HepG2 (cell line): Measurements from ENCODE around the gene DYSF.

Source experiments
- CHD4 ChIP-seq: fragments of 200-600 bp; sonication (generic); IDR thresholded peaks from 2 replicates; pipeline ENCODE4 v1.7.0; 2017; ENCODE audit warnings: mild to moderate bottlenecking, low read length, borderline replicate concordance
- SETDB1 ChIP-seq: sonication (generic); formaldehyde crosslinking; IDR thresholded peaks from 2 replicates; pipeline ENCODE4 v1.5.1; 2020; ENCODE audit warnings: missing genetic modification reagents, mild to moderate bottlenecking, borderline replicate concordance
- ZNF331 ChIP-seq: sonication (generic); formaldehyde crosslinking; IDR thresholded peaks from 2 replicates; pipeline ENCODE4 v1.4.0; 2020; ENCODE audit warnings: missing genetic modification reagents
- ZNF383 ChIP-seq: sonication (generic); formaldehyde crosslinking; IDR thresholded peaks from 2 replicates; pipeline ENCODE4 v1.4.0; 2020; ENCODE audit warnings: missing genetic modification reagents, mild to moderate bottlenecking, borderline replicate concordance
- TF ChIP-seq, protein P1 (sequence below): sonication (generic); formaldehyde crosslinking; IDR thresholded peaks from 2 replicates; pipeline ENCODE4 v1.5.0; 2020; ENCODE audit warnings: mild to moderate bottlenecking, missing genetic modification reagents, moderate library complexity

DNA sequence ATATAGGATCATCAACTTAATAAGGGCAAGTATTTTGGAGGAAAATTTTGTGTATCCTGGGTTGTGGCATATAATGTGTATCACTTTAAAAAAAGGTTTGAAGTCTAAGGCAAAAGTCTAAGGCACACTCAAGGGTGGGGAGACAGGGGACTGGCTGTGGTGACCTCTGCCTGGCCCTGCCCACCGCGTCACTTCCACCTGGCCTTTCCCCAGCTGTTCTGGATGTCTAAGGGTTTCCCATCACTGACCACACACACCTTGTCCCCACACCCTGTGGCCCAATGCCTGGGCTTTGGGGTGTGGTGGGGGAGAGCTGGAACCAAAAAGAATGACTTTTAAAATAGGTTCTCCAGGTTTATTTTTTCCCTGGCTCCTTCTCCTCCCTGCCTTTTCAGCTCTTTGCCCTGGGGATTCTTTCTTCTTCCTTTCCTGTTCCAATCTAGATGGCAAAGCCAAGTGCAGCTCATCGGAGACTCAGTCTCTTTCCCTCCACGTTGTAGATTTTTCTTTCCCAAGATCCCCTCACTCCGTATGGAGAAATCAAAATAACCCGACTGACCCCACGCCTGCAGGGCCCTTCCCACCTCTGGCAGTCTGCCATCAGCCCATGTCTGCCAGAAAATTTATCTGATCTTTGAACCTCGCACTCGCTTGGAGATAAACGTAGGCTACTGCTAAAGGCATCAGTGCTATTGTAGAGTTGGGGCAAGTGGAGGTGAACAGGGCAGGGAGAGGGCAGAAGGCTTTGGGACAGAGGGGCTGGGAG, 257.2 kb downstream of the DYSF start:
- TF ChIP-seq SETDB1 (CRISPR knock-in tag) = no peak
- TF ChIP-seq ZNF331 (CRISPR knock-in tag) = peak; percentile 91
- TF ChIP-seq, protein P1, sequence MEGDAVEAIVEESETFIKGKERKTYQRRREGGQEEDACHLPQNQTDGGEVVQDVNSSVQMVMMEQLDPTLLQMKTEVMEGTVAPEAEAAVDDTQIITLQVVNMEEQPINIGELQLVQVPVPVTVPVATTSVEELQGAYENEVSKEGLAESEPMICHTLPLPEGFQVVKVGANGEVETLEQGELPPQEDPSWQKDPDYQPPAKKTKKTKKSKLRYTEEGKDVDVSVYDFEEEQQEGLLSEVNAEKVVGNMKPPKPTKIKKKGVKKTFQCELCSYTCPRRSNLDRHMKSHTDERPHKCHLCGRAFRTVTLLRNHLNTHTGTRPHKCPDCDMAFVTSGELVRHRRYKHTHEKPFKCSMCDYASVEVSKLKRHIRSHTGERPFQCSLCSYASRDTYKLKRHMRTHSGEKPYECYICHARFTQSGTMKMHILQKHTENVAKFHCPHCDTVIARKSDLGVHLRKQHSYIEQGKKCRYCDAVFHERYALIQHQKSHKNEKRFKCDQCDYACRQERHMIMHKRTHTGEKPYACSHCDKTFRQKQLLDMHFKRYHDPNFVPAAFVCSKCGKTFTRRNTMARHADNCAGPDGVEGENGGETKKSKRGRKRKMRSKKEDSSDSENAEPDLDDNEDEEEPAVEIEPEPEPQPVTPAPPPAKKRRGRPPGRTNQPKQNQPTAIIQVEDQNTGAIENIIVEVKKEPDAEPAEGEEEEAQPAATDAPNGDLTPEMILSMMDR (CRISPR knock-in tag) = no peak
- no peak for TF ChIP-seq ZNF383 (CRISPR knock-in tag)
- TF ChIP-seq CHD4 = no peak
